Dendritic cell treated with granulocyte-macrophage colony-stimulating factor and Interleukin-4, amounts not matched to agents 40 ng/mL and 50 ng/mL, for 4 days (primary cell): ENCODE results near the gene LSR.
"Not testable (repeated sequence)": the region's sequence is repeated elsewhere in the genome, so short reads cannot be mapped to it uniquely, and the experiment has no call there.

ENCODE experiments used
- H3K27ac Mint-ChIP-seq: one replicate; pipeline ENCODE4 v1.8.0; 2022; ENCODE audit warnings: mild to moderate bottlenecking, mixed read lengths
- H3K27me3 Mint-ChIP-seq: one replicate; pipeline ENCODE4 v1.8.0; 2022; ENCODE audit warnings: mild to moderate bottlenecking, mixed read lengths
- H3K36me3 Mint-ChIP-seq: one replicate; pipeline ENCODE4 v1.8.0; 2022; ENCODE audit warnings: low read depth, mixed read lengths
- H3K4me1 Mint-ChIP-seq: one replicate; pipeline ENCODE4 v1.8.0; 2022; ENCODE audit warnings: low read depth, mixed read lengths
- H3K4me3 Mint-ChIP-seq: one replicate; pipeline ENCODE4 v1.8.0; 2022; ENCODE audit warnings: mild to moderate bottlenecking, moderate library complexity, mixed read lengths
- H3K9me3 Mint-ChIP-seq: one replicate; pipeline ENCODE4 v1.8.0; 2022; ENCODE audit warnings: mixed read lengths
- intact Hi-C: fragments of 100-400 bp; cut with micrococcal nuclease; formaldehyde crosslinking; loops from one replicate; pipeline ENCODE4 v1.15.0; 2022

Gene LSR

DNA sequence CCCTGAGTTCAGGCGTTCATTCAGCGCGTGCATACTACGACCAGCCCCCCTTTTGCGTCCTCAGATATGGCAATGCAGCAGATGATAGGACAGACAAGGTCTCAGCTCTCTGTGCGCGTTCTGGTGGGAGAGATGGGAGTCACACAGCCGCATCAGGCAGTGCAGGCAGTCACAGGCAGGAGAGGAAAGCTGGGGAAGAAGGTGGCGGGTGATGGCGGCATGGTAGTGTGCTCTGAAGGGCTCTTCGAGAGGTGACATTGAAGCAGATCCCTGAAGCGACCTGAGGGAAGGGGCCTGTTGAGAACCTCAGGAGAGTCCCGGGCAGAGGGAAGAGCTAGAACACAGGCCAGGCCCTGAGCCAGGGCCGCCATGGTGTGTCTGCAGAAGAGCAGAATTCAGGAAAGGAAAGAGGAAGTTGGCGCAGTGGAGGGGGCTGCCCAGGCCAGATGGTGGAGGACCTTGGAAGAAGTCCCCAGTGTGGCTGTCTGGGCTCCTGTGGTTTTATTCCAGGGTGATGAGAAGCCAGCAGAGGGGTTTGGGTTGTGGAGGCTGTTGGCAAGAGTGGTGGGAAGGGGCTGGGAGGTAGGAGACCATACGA is 23.4 kb downstream of the LSR start:
- Mint-ChIP-seq H3K27ac (peak overlapping the region; percentile 69), H3K4me3 (peak overlapping the region; percentile 44), H3K4me1 (peaks cover 57% of the 10 kb centered on the region), H3K36me3 (peaks cover 88% of the 10 kb centered on the region), H3K27me3 (no peaks in the 10 kb centered on the region), H3K9me3 (no peaks in the 10 kb centered on the region)
- intact Hi-C loops, result no loop called here

DNA sequence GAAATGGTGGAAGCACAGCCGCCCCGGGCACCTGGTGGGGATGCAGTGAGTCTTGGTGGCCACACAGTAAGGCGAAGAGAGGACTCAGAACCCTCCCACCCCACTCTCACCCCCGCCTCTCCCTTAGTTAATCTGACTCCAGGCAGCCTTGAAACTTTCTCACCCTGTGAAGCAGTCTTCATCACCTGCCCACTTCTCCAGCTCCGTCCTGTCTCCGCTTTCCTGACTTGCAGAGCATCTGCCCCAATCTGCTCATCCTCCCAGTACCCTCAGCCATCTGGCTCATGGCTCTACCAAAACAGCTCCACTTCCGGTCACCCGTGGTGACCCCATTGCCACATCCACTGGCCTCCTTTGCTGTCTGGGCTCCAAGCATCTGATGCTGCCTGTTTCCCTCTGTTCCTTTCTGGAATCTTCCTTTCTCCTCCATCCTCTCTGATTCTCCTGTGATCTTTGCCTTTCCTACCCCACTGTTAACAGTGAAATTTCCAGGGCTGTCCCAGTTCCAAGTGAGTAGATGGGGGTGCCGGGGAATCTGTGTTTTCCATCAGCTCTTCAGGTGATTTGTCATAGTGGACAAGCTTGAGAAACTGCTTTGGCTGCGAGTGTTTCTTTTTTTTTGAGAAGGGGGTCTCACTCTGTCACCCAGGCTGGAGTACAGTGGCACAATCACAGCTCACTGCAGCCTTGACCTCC is 24.3 kb downstream of the LSR start:
- Mint-ChIP-seq H3K4me3 (no peak overlapping the region), H3K36me3 (peaks cover 88% of the 10 kb centered on the region), H3K9me3 (no peaks in the 10 kb centered on the region), H3K27ac (peak overlapping the region; percentile 69), H3K4me1 (peaks cover 55% of the 10 kb centered on the region), H3K27me3 (no peaks in the 10 kb centered on the region)
- intact Hi-C loops, result no loop called here

DNA sequence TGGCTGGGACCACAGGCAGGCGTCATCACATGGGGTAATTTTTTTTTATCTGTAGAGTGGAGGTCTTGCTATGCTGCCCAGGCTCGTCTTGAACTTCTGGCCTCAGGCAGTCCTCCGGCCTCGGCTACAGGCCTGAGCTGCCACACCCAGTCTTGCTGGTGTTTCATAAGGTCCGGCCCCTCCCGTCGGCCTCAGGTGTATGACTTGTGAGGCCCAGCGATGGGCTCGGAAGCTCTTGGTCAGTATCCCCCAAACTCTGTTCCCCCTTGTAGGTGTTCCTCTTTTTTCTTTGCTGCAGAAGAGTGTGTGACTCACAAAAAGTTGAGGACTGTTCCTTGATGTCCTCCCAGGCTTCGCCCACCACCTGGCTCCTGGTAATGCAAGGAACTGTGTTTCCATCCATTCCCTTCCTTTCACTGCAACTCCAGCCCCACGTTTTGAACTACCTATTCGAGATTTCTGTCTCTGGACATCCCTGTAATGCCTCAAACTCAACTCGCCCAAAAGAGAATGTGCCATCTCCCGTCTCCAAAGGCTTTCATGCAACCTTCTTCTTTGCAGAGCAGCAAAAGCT is 25.0 kb downstream of the LSR start:
- Mint-ChIP-seq H3K36me3 (peaks cover 94% of the 10 kb centered on the region), H3K27ac (peak overlapping the region; percentile 69), H3K4me1 (peaks cover 55% of the 10 kb centered on the region), H3K27me3 (no peaks in the 10 kb centered on the region), H3K9me3 (no peaks in the 10 kb centered on the region), H3K4me3 (peak overlapping the region; percentile 30)
- intact Hi-C loops, result no loop called here

DNA sequence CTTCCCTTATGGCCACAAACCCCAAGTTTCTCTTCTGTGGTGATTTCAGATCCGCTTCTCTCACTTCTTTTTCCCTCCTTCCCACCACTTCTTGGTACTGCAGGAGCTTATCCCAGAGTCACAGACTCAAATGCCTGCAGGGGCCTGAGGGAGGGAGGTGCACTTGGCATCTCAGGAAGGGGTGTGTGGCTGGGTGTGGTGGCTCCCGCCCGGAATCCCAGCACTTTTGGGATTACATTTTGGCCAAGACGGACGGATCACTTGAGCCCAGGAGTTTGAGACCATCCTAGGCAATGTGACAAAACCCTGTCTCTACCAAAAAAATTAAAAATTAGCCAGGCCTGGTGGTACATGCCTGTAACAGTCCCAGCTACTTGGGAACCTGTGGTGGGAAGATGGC is 25.5 kb downstream of the LSR start:
- H3K36me3 Mint-ChIP-seq, result peaks cover 99% of the 10 kb centered on the region
- intact Hi-C loops, result no loop called here
- H3K4me1 Mint-ChIP-seq, result peaks cover 58% of the 10 kb centered on the region
- no peaks in the 10 kb centered on the region for H3K27me3 Mint-ChIP-seq
- no peak overlapping the region for H3K4me3 Mint-ChIP-seq
- peak overlapping the region; percentile 69 for H3K27ac Mint-ChIP-seq
- H3K9me3 Mint-ChIP-seq, result no peaks in the 10 kb centered on the region

DNA sequence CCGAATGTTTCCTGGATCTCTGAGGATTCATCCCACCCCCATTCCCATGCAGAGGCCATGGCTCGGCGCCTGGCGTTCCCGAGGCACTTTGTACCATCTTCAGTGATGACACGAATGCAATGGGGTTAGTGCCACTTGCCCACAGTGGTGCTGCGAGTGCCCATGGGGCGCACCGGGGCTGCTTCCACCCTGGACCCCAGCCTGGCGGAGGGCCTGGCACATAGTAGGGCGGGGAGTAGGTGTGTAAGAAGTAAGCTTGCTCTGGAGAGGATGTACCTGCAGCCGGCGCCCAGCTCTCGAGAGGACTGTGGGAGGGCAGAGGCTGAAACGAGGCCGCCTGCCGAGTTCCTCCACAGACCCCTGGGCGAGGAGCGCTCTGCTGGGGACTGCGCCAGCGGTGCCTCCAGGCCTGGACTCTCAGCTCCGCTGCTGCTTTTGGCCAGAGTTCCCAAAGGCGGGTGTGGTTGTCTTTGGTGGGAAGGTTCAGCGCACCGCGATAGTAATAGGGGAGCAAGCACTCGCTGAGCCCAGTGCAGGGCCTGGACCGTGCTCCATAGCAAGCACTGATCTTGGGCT is 28.0 kb downstream of the LSR start:
- Mint-ChIP-seq H3K4me3 (no peak overlapping the region), H3K27ac (no peak overlapping the region), H3K9me3 (no peaks in the 10 kb centered on the region), H3K4me1 (peaks cover 67% of the 10 kb centered on the region), H3K36me3 (peaks cover 89% of the 10 kb centered on the region), H3K27me3 (peaks cover 6% of the 10 kb centered on the region)
- intact Hi-C loops, result no loop called here

DNA sequence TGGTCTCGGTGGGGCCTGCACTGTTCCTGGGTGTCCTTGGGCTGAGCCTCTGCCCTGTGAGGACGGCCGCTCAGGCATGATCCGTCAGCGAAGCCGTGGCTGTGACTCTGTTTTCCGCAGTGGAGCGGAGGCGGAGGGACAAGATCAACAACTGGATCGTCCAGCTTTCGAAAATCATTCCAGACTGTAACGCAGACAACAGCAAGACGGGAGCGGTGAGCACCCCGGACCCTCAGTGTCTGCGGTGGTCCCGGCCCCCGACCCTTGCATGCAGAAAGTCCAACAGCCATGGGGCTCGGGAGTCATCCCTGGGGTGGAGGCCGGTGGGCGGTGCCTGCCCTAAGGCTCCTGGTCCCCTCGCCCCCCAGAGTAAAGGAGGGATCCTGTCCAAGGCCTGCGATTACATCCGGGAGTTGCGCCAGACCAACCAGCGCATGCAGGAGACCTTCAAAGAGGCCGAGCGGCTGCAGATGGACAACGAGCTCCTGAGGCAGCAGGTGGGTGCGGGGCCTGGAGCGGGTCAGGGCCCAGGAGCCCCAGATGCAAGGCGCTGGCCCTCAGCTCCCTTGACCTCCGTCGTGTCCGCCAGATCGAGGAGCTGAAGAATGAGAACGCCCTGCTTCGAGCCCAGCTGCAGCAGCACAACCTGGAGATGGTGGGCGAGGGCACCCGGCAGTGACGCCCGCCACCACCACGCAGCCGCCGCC is 29.9 kb downstream of the LSR start:
- Mint-ChIP-seq H3K27ac (no peak overlapping the region), H3K9me3 (no peaks in the 10 kb centered on the region), H3K27me3 (peaks cover 19% of the 10 kb centered on the region), H3K4me3 (no peak overlapping the region), H3K4me1 (peaks cover 67% of the 10 kb centered on the region), H3K36me3 (peaks cover 70% of the 10 kb centered on the region)
- intact Hi-C loops, result no loop called here

DNA sequence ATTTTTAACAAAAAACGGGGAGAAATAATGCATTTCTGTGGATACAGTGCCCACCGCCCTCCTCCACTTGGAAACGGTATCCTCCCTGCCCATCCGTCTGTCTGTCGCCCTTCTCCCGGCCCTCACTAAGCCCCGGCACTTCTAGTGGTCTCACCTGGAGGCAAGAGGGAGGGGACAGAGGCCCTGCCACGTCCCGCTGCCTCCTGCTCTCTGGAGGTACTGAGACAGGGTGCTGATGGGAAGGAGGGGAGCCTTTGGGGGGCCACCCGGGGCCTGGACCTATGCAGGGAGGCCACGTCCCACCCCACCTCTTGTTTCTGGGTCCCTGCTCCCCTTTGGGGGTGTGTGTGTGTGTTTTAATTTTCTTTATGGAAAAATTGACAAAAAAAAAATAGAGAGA is 30.6 kb downstream of the LSR start:
- peaks cover 64% of the 10 kb centered on the region for H3K4me1 Mint-ChIP-seq
- no peak overlapping the region for H3K27ac Mint-ChIP-seq
- intact Hi-C loops, result no loop called here
- H3K36me3 Mint-ChIP-seq, result peaks cover 63% of the 10 kb centered on the region
- no peaks in the 10 kb centered on the region for H3K9me3 Mint-ChIP-seq
- H3K4me3 Mint-ChIP-seq, result no peak overlapping the region
- peaks cover 23% of the 10 kb centered on the region for H3K27me3 Mint-ChIP-seq

DNA sequence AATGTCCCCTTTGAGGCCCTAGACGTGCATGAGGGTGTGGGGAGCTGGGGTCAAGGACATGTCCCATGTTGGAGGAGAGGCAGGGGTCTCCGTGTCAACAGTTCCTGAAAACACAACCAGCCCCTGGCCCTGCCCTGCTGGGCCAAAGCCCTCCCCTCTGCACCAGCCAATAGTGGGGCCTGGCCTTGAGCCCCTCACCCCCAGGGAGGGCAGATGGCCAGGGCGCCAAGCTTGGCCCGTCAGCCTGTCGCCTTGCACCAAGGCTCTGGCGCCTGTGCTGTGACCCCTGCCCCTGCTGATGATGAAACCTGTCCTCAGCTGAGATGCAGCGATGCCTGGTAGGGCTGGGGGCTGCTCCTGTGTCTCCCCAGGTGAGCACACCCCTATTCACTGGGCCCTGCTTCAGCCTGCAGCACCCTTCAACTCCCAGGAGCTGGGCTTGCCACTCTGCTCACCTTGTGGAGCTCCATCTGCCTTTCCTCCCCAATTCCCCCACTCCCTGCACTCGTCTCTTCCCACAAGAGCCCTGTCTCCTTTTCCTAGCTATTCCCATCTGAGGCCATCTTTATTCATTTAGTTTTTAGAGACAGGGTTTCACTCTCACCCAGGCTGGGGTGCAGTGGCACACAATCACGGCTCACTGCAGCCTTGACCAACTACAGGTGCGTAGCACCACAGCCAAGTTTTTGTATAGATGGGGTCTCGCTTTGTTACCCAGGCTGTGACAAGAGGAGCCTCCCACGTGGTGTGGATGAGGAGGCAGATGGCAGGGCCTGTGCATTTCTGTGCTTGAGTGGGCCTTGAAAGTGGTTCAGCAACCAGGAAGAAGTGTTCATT is 31.4 kb downstream of the LSR start:
- Mint-ChIP-seq H3K9me3 (no peaks in the 10 kb centered on the region), H3K4me1 (peaks cover 64% of the 10 kb centered on the region), H3K27ac (peak overlapping the region; percentile 87), H3K36me3 (peaks cover 55% of the 10 kb centered on the region), H3K4me3 (no peak overlapping the region), H3K27me3 (peaks cover 24% of the 10 kb centered on the region)
- intact Hi-C loops, result loop anchor here (5.0 kb wide), 2 partner anchors 37 to 67 kb away; partner anchors contain the start of gene FFAR1

DNA sequence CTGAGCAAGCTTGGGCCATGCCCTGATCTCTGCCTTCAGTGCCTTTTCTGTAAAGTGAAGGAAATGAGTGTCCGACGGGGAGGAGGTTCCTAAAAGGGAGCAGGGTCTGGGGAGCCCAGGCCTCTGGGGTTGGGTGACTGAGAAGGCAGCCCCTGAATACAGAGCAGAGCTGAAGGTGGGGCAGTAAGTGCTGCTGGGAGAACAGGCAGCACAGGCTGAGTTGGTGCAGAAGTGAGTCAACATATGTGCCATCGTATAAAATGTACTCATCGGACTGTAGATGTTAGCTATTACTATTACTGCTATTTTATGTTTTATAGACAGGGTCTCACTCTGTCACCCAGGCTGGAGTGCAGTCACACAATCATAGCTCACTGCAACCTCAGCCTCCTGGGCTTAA is 32.5 kb downstream of the LSR start:
- Mint-ChIP-seq H3K27ac (peak overlapping the region; percentile 87), H3K4me1 (peaks cover 74% of the 10 kb centered on the region), H3K9me3 (no peaks in the 10 kb centered on the region), H3K36me3 (peaks cover 44% of the 10 kb centered on the region), H3K27me3 (peaks cover 24% of the 10 kb centered on the region), H3K4me3 (no peak overlapping the region)
- intact Hi-C loops, result loop anchor here (5.0 kb wide), 2 partner anchors 36 to 66 kb away; partner anchors contain the start of gene FFAR1

DNA sequence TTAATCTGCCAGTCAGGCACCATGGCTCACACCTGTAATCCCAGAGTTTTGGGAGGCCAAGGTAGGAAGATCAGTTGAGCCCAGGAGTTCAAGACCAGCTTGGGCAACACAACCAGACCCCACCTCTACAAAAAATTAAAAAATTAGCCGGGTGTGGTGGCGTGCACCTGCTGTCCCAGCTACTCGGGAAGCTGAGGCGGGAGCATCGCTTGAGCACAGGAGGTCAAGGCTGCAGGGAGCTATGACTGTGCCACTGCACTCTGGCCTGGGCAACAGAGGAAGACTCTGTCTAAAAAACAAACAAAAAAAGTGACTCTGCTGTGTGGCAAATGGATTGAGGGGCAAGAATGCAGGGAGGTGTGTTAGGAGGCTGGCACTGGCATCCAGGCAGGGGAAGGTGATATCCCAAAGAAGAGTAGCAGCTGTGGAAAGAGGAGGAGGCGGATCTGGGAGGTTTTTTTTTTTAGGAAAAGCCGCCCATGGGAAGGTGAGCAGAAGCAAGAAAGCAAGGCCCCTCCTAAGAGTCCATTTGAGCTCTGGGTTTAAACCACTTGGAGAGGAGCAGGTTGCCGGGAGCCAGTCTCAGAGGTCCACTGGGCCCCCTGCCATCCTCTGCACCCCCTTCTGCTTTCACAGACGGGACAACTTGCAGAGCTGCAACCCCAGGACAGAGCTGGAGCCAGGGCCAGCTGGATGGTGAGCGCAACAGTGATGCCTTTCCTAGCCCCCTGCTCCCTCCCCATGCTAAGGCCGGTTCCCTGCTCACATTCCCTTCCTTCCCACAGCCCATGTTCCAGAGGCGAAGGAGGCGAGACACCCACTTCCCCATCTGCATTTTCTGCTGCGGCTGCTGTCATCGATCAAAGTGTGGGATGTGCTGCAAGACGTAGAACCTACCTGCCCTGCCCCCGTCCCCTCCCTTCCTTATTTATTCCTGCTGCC is 35.6 kb downstream of the LSR start:
- H3K4me3 Mint-ChIP-seq, result no peak overlapping the region
- H3K27ac Mint-ChIP-seq, result peak overlapping the region; percentile 7
- no peaks in the 10 kb centered on the region for H3K9me3 Mint-ChIP-seq
- intact Hi-C loops, result loop anchor here (5.0 kb wide), 2 partner anchors 33 to 63 kb away; partner anchors contain the start of gene FFAR1
- H3K36me3 Mint-ChIP-seq, result peaks cover 13% of the 10 kb centered on the region
- peaks cover 66% of the 10 kb centered on the region for H3K4me1 Mint-ChIP-seq
- H3K27me3 Mint-ChIP-seq, result peaks cover 28% of the 10 kb centered on the region

DNA sequence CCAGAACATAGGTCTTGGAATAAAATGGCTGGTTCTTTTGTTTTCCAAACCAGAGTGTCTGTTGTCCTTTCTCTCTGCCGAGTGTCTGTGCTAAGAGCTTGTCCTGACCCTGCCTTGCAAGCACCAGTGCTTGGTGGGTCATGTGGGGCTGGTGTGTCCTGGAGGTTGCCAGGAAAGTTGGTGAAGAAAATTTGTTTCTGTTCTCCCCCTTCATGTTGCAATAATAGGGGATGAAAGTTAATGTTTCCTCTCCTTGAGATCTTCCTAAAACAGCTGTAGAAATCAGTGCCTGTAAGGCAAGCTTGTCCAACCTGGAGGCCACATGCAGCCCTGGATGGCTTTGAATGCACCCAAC is 36.3 kb downstream of the LSR start:
- intact Hi-C loops, result no loop called here
- Mint-ChIP-seq H3K36me3 (peaks cover 6% of the 10 kb centered on the region), H3K4me1 (peaks cover 59% of the 10 kb centered on the region), H3K4me3 (no peak overlapping the region), H3K27me3 (peaks cover 24% of the 10 kb centered on the region), H3K9me3 (no peaks in the 10 kb centered on the region), H3K27ac (peak overlapping the region; percentile 7)

DNA sequence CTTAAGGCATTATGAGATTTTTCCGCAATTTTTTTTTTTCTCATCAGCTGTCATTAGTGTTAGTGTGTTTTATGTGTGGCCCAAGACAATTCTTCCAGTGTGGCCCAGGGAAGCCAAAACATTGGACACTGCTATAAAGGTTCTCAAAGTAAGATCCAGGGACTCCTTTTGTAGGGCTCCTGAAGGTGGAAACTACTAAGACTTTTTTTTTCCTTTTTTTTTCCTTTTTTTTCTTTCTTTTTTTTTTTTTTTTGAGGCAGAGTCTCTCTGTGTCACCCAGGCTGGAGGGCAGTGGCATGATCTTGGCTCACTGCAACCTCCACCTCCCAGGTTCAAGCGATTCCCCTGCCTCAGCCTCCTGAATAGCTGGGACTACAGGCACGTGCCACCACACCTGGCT is 36.7 kb downstream of the LSR start:
- H3K36me3 Mint-ChIP-seq, H3K9me3 Mint-ChIP-seq, intact Hi-C loops, H3K4me3 Mint-ChIP-seq, H3K27ac Mint-ChIP-seq: not testable (repeated sequence)
- peaks cover 25% of the 10 kb centered on the region for H3K27me3 Mint-ChIP-seq
- H3K4me1 Mint-ChIP-seq, result peaks cover 55% of the 10 kb centered on the region
